ENCODE measurements around the gene RHEB. TPM values are rescaled to one million over a fixed set of nuclear protein-coding genes. Genes with fewer than 3 reads are reported as not detected.

RHEB gene
- polyA plus RNA-seq, 3 donors from 2014 or later = 61.2 to 70.2 (median 61.8) TPM

GRCh38 chr7:151452680-151453325, 66.9 kb downstream of the RHEB start:
- H3K36me3 Mint-ChIP-seq = no peaks in the 10 kb centered on the region
- no peak overlapping the region for H3K27ac Mint-ChIP-seq
- H3K9me3 Mint-ChIP-seq = no peaks in the 10 kb centered on the region
- no peak for DNase-seq
- peaks cover 0 to 7% (median under 1%) of the 10 kb centered on the region in 3 donors for H3K27me3 Mint-ChIP-seq (ENCODE audit: low read depth in 3 of 3)
- no peak overlapping the region for H3K4me3 Mint-ChIP-seq
- H3K4me1 Mint-ChIP-seq = no peaks in the 10 kb centered on the region

- Mint-ChIP-seq H3K9me3 (no peaks in the 10 kb centered on the region), H3K36me3 (no peaks in the 10 kb centered on the region), H3K4me3 (no peak overlapping the region), H3K27me3 (ENCODE audit: low read depth in 3 of 3) (peaks cover 0 to 3% (median 0%) of the 10 kb centered on the region in 3 donors), H3K27ac (no peak overlapping the region), H3K4me1 (no peaks in the 10 kb centered on the region)
- DNase-seq = no peak
Measured at GRCh38 chr7:151451626-151452571, 67.8 kb downstream of the RHEB start.

DNA sequence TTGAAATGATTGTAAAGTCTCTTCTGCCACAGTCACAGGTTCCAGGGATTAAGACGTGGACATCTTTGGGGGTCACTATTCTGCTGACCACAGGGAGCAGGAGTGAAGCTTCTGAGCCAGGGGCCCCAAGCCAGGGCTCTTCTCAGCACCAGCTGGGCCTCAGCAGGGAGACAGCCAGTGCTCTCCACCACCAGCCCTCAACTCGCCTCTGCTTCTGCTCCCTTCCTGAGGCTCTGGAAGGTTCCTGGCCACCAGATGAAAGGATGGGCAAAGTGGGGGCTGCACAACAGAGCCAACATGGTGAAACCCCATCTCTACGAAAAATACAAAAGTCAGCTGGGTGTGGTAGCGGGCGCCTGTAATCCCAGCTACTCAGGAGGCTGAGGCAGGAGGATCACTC, 68.5 kb downstream of the RHEB start:
- no peaks in the 10 kb centered on the region for H3K36me3 Mint-ChIP-seq
- no peaks in the 10 kb centered on the region for H3K4me1 Mint-ChIP-seq
- no peak overlapping the region for H3K27ac Mint-ChIP-seq

GRCh38 chr7:151449990-151450389, 69.7 kb downstream of the RHEB start:
- Mint-ChIP-seq H3K27ac (no peak overlapping the region), H3K9me3 (no peaks in the 10 kb centered on the region), H3K27me3 (ENCODE audit: low read depth in 3 of 3) (peaks cover 0 to 6% (median 0%) of the 10 kb centered on the region in 3 donors), H3K4me1 (no peaks in the 10 kb centered on the region), H3K4me3 (peak overlapping the region in 1 of 5 donors; percentile 36), H3K36me3 (no peaks in the 10 kb centered on the region)
- DNase-seq = no peak

More for the DNA sequence above, 68.5 kb downstream of the RHEB start:
- no peak for DNase-seq
- Mint-ChIP-seq H3K9me3 (no peaks in the 10 kb centered on the region), H3K27me3 (ENCODE audit: low read depth in 3 of 3) (peaks cover 0 to 3% (median 0%) of the 10 kb centered on the region in 3 donors), H3K4me3 (no peak overlapping the region)

GRCh38 chr7:151448261-151449252, 71.1 kb downstream of the RHEB start:
- Mint-ChIP-seq H3K27me3 (ENCODE audit: low read depth in 3 of 3) (peaks cover 0 to 6% (median 0%) of the 10 kb centered on the region in 3 donors), H3K4me1 (no peaks in the 10 kb centered on the region), H3K27ac (peak overlapping the region in 2 of 6 donors; percentile 30 to 45), H3K36me3 (no peaks in the 10 kb centered on the region), H3K9me3 (no peaks in the 10 kb centered on the region), H3K4me3 (peak overlapping the region; percentile 81 to 87 (median 81))
- peak; percentile 68 to 76 (median 76) for DNase-seq

DNA sequence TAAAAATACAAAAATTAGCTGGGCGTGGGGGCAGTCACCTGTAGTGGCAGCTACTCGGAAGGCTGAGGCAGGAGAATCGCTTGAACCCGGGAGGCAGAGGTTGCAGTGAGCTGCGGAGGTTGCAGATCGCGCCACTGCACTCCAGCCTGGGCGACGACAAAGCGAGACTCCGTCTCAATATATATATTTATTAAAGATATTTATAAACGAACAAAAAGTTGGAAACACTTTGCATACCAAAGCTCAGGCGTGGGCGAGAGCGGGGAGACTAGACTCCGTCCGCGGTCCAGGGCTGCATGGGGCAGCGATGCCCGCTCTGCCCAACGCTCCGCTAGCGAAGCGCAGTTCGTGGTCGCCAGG, 71.8 kb downstream of the RHEB start:
- Mint-ChIP-seq H3K36me3 (no peaks in the 10 kb centered on the region), H3K27me3 (ENCODE audit: low read depth in 3 of 3) (peaks cover 0 to 8% (median 3%) of the 10 kb centered on the region in 3 donors), H3K4me1 (no peaks in the 10 kb centered on the region), H3K4me3 (peak overlapping the region; percentile 79 to 87 (median 81)), H3K9me3 (no peaks in the 10 kb centered on the region), H3K27ac (peak overlapping the region in 1 of 6 donors; percentile 40)
- no peak for DNase-seq

GRCh38 chr7:151447312-151447711, 72.4 kb downstream of the RHEB start:
- Mint-ChIP-seq H3K9me3 (no peaks in the 10 kb centered on the region), H3K27me3 (ENCODE audit: low read depth in 3 of 3) (peaks cover 0 to 8% (median 3%) of the 10 kb centered on the region in 3 donors), H3K4me3 (peak overlapping the region in 1 of 5 donors; percentile 56), H3K4me1 (no peaks in the 10 kb centered on the region), H3K27ac (no peak overlapping the region), H3K36me3 (no peaks in the 10 kb centered on the region)
- no peak for DNase-seq

- Mint-ChIP-seq H3K36me3 (no peaks in the 10 kb centered on the region), H3K27ac (no peak overlapping the region), H3K4me1 (peaks cover 0 to 8% of the 10 kb centered on the region in 2 donors), H3K27me3 (ENCODE audit: low read depth in 3 of 3) (peaks cover 0 to 8% (median 4%) of the 10 kb centered on the region in 3 donors), H3K4me3 (peak overlapping the region in 2 of 5 donors; percentile 15 to 40), H3K9me3 (no peaks in the 10 kb centered on the region)
- no peak for DNase-seq
Measured at GRCh38 chr7:151446412-151446811, 73.3 kb downstream of the RHEB start.

DNA sequence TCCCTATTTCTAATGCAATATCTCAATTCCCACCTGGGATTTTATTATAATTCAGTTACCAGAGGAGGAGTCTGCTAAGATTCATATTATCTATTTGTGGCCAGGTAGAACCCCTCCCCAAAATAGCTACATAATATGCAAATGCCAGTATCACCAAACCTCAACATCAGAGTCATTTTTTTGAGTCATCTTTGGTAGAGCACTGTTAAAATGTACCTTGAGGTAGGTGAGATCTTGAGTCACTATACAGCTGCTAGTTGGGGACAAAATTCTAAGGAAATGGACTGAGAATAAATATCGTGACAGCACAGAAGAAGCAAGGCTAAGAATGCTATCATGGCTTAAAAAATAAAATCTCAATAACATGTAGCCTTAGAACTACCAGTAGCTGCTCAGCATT, 75.1 kb downstream of the RHEB start:
- Mint-ChIP-seq H3K36me3 (no peaks in the 10 kb centered on the region), H3K4me3 (no peak overlapping the region), H3K27me3 (ENCODE audit: low read depth in 3 of 3) (peaks cover 0 to 10% (median 8%) of the 10 kb centered on the region in 3 donors), H3K9me3 (no peaks in the 10 kb centered on the region), H3K27ac (no peak overlapping the region), H3K4me1 (peaks cover 0 to 16% of the 10 kb centered on the region in 2 donors)
- DNase-seq = no peak

DNA sequence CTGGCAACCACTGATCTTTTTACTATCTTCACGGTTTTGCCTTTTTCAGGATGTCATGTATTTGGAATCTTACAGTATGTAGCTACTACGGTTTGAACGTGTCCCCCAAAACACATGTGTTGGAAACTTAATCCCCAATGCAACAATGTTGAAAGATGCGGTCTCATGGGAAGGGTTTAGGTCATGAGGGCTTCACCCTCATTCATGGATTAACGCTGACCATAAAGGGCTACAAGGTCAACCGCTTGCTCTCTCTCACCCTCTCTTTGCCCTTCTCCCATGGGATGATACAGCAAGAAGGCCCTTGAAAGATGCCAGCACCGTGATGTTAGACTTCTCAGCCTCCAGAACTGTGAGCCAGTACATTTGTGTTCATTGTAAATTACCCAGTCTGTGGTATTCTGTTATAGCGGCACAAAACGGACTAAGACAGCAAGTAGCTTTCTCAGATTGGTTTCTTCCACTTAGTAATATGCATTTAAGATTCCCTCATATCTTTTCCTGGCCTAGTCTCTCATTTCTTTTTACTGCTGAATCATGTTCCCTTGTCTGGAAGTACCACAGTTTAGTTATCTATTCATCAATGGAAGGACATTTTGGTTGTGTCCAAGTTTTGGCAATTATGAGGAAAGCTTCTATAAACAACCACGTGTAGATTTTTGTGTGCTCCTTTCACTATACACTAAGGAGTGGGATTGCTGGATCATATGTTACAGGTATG, 76.8 kb downstream of the RHEB start:
- Mint-ChIP-seq H3K4me3 (no peak overlapping the region), H3K27ac (peak overlapping the region in 1 of 6 donors; percentile 2), H3K4me1 (peaks cover 0 to 16% of the 10 kb centered on the region in 2 donors), H3K27me3 (ENCODE audit: low read depth in 3 of 3) (peaks cover 5 to 13% (median 8%) of the 10 kb centered on the region in 3 donors), H3K36me3 (no peaks in the 10 kb centered on the region), H3K9me3 (no peaks in the 10 kb centered on the region)
- no peak for DNase-seq

- H3K4me3 Mint-ChIP-seq = no peak overlapping the region
- H3K27ac Mint-ChIP-seq = peak overlapping the region in 1 of 6 donors; percentile 55
- peaks cover 5 to 13% (median 6%) of the 10 kb centered on the region in 3 donors for H3K27me3 Mint-ChIP-seq (ENCODE audit: low read depth in 3 of 3)
- DNase-seq = no peak
- no peaks in the 10 kb centered on the region for H3K36me3 Mint-ChIP-seq
- peaks cover 0 to 16% of the 10 kb centered on the region in 2 donors for H3K4me1 Mint-ChIP-seq
- H3K9me3 Mint-ChIP-seq = no peaks in the 10 kb centered on the region
Measured at GRCh38 chr7:151440799-151441445, 78.8 kb downstream of the RHEB start.
